Measurements from ENCODE around the gene TBCK.

The TBCK gene

DNA sequence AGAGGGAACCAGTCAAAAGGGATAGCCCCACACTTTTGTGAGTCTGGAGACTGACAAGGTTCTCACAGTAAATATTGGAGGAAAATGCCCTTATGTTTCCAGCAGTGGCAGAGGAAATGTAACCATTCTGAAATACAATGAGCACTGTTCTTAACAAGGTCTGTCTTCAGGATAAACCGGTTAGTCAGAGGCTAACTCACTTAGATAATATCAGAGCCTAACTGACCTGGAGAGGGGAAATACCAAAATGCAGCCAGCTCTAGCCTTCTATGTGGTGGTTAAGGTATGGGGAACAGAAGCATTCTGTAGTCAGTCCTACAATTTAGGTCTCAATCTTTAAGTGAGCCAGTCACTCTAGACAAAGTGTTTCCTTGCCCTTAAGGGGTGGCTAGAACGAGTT, 70.8 kb downstream of the TBCK start:
- H3F3A ChIP-seq (ENCODE audit: insufficient read depth, low read length) = no peaks in the 10 kb centered on the region; the same call in 1 of the 2 replicates
- H4K20me1 ChIP-seq (ENCODE audit: insufficient read depth, low read length) = no peaks in the 10 kb centered on the region
- H3K27me3 ChIP-seq (ENCODE audit: insufficient read depth, low read length) = no peaks in the 10 kb centered on the region
- no peaks in the 10 kb centered on the region for H3K79me2 ChIP-seq (ENCODE audit: insufficient read depth, low read length)
- no peak overlapping the region for H3K27ac ChIP-seq (ENCODE audit: low read depth, low read length, poor library complexity, severe bottlenecking)
- no peak overlapping the region for H3K4me2 ChIP-seq (ENCODE audit: low read length)
- H3K9me2 ChIP-seq (ENCODE audit: low read depth, low read length) = no peaks in the 10 kb centered on the region
- no peak overlapping the region for H2AFZ ChIP-seq (ENCODE audit: low read length)
- H3K36me3 ChIP-seq (ENCODE audit: insufficient read depth, low read length) = no peaks in the 10 kb centered on the region
- no peak overlapping the region for H3K9ac ChIP-seq (ENCODE audit: low read length)
- TF ChIP-seq CTCF (IDR thresholded peaks at IDR 0.05; ENCODE audit: low read length) (no peak), EZH2 (IDR thresholded peaks at IDR 0.05; ENCODE audit: borderline replicate concordance, low read length) (no peak)
- H3K4me1 ChIP-seq (ENCODE audit: insufficient read depth, low read length, severe bottlenecking) = no peaks in the 10 kb centered on the region
- no peaks in the 10 kb centered on the region for H3K9me3 ChIP-seq (ENCODE audit: low read length)
- H3K4me3 ChIP-seq (ENCODE audit: low read depth, low read length, poor library complexity, severe bottlenecking) = no peak overlapping the region

GRCh38 chr4:106240699-106241098, 75.3 kb downstream of the TBCK start:
- no peaks in the 10 kb centered on the region for H3K79me2 ChIP-seq (ENCODE audit: insufficient read depth, low read length)
- H3K4me2 ChIP-seq (ENCODE audit: low read length) = no peak overlapping the region
- H3K27ac ChIP-seq (ENCODE audit: low read depth, low read length, poor library complexity, severe bottlenecking) = no peak overlapping the region
- H3K36me3 ChIP-seq (ENCODE audit: insufficient read depth, low read length) = no peaks in the 10 kb centered on the region
- H3K4me3 ChIP-seq (ENCODE audit: low read depth, low read length, poor library complexity, severe bottlenecking) = no peak overlapping the region
- no peaks in the 10 kb centered on the region for H3K4me1 ChIP-seq (ENCODE audit: insufficient read depth, low read length, severe bottlenecking)
- H4K20me1 ChIP-seq (ENCODE audit: insufficient read depth, low read length) = no peaks in the 10 kb centered on the region
- H3K27me3 ChIP-seq (ENCODE audit: insufficient read depth, low read length) = no peaks in the 10 kb centered on the region
- H3K9me3 ChIP-seq (ENCODE audit: low read length) = no peaks in the 10 kb centered on the region
- no peak for TF ChIP-seq CTCF (IDR thresholded peaks at IDR 0.05; ENCODE audit: low read length)
- TF ChIP-seq EZH2 (IDR thresholded peaks at IDR 0.05; ENCODE audit: borderline replicate concordance, low read length) = no peak
- H2AFZ ChIP-seq (ENCODE audit: low read length) = no peak overlapping the region
- no peaks in the 10 kb centered on the region for H3F3A ChIP-seq (ENCODE audit: insufficient read depth, low read length)
- no peak overlapping the region for H3K9ac ChIP-seq (ENCODE audit: low read length)
- H3K9me2 ChIP-seq (ENCODE audit: low read depth, low read length) = no peaks in the 10 kb centered on the region

GRCh38 chr4:106238820-106239420, 77.1 kb downstream of the TBCK start:
- Histone ChIP-seq H3K9me3 (ENCODE audit: low read length) (no peaks in the 10 kb centered on the region), H4K20me1 (ENCODE audit: insufficient read depth, low read length) (no peaks in the 10 kb centered on the region), H3K36me3 (ENCODE audit: insufficient read depth, low read length) (no peaks in the 10 kb centered on the region), H3K4me2 (ENCODE audit: low read length) (no peak overlapping the region), H3K79me2 (ENCODE audit: insufficient read depth, low read length) (no peaks in the 10 kb centered on the region), H3F3A (ENCODE audit: insufficient read depth, low read length) (no peaks in the 10 kb centered on the region), H3K4me3 (ENCODE audit: low read depth, low read length, poor library complexity, severe bottlenecking) (no peak overlapping the region), H3K27me3 (ENCODE audit: insufficient read depth, low read length) (no peaks in the 10 kb centered on the region), H3K4me1 (ENCODE audit: insufficient read depth, low read length, severe bottlenecking) (no peaks in the 10 kb centered on the region), H3K9me2 (ENCODE audit: low read depth, low read length) (no peaks in the 10 kb centered on the region), H3K9ac (ENCODE audit: low read length) (no peak overlapping the region), H2AFZ (ENCODE audit: low read length) (no peak overlapping the region), H3K27ac (ENCODE audit: low read depth, low read length, poor library complexity, severe bottlenecking) (no peak overlapping the region)
- TF ChIP-seq CTCF (IDR thresholded peaks at IDR 0.05; ENCODE audit: low read length) = peak; percentile 61
- TF ChIP-seq EZH2 (IDR thresholded peaks at IDR 0.05; ENCODE audit: borderline replicate concordance, low read length) = no peak
